ENCODE results near the gene CPSF4.
"Not testable (repeated sequence)": the region's sequence is repeated elsewhere in the genome, so short reads cannot be mapped to it uniquely, and the experiment has no call there.

Gene CPSF4

DNA sequence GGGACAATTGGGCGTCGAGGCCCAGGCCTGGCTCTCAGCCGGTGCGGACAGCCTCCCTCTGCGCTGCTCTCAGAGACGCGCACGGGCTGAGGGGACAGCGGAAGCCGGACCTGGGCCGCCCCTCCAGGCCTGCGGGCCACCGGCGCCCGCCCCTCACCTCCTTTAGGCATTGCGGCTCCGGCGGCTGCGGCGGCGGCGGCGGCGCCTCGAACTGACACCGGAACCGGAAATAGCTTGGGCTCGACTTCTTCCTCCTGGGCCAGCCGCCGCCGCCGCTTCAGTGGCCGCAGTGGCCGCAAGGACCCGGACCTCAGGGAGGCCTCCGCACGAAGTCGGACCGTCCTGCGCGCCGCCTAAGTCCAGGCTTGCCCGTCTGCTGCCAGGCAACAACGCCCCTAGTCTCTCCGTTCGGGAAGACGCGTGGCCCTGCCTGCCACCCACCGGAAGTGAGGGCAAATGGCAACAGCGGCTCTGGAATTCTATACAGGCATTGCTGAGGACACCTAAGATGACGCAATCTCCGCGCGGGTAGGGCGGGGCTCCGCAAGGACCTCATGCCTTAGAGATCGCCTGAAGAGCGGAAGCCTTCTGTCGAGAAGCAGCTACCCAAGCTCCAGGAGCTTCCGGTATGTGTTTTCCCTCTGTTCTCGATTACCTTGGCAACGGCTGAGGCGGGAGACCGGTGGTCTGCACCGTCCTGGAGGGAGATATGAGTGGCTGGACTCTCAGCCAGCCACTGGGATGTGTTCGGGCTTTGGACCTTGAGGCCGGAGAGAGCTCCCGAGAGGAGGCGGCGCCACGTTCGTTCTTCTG lies 30.2 kb upstream of the CPSF4 start, which contains the start of the genes BUD31 and PDAP1:
Gene BUD31, plus strand, starts transcription at position 591 of the 813 bp plus-strand sequence. CDS start 2,124 bp downstream, outside the sequence.
Gene PDAP1, minus strand, starts transcription at position 219 of the 813 bp plus-strand sequence. Its CDS starts 49 bp downstream, at position 170.
- DNase-seq, result peak; percentile 91

DNA sequence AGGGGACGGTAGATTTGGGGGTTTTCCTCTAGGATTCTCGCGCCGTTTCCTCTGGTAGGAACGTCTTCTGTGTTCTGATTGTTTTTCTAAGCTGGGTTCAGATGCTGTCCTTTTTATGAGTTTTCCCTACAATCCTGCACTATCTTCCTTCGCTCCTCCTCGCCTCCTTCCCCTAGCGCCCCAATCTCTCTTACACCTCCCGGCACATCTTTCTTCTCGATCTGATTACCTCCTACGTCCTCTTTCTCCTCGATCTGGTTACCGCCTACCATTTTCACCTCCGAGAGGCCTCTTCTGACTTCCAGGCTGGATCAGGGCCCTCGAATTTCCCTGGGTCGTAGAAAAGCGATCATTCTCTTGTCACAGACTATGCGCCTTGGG lies 29.6 kb upstream of the CPSF4 start:
- DNase-seq, result peak; percentile 17

DNA sequence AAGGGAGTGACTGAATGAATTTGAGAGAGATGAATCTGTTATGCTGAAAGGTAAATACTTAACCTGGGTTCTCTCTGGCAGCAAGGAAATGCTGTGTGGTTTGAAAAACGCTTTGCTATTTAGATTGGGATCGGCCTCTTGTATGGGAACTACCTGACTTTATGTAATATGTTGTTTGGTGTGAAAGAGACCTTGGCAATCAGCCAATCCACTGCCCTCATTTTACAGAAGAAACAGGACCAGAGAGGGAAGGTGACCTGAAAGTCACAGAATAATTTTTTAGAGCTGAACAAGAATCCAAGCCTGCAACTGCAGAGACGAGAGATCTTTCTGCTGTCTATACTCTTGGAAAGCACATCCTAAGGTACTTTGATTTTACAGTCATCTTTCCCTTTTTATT lies 28.9 kb upstream of the CPSF4 start:
- no peak for DNase-seq

DNA sequence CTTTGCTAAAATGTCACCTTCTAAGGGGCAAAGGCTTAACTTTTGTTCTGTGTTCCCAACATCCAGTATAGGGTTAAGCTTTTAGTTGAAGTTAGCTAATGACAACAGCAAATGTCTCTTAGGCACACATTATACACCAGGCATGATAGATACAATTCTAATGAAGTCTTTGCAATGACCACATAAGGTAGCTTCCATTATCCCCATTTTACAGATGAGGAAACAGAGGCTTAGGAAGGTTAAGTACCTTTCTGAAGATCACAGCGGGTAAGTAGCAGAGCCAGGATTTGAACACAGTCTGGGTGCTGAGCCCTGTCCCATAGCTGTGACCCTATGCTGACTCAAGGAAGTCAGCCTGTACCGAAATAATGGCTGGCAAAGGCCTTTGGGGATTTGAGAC lies 28.1 kb upstream of the CPSF4 start:
- DNase-seq, result no peak

DNA sequence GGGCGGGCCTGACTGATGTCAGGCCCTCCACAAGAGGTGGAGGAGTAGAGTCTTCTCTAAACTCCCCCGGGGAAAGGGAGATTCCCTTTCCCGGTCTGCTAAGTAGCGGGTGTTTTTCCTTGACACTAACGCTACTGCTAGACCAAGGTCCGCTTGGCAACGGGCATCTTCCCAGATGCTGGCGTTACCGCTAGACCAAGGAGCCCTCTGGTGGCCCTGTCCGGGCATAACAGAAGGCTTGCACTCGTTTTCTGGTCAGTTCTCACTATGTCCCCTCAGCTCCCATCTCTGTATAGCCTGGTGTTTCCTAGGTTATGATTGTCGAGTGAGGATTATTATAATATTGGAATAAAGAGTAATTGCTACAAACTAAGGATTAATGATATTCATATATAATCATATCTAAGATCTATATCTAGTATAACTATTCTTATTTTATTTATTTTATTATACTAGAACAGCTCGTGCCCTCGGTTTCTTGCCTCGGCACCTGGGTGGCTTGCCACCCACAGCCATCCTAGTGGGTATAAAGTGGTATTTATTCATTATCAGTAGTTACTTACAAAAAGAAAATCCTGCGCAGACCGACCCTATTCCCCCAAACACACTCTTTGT lies 23.1 kb upstream of the CPSF4 start:
- peak; percentile 30 for DNase-seq

DNA sequence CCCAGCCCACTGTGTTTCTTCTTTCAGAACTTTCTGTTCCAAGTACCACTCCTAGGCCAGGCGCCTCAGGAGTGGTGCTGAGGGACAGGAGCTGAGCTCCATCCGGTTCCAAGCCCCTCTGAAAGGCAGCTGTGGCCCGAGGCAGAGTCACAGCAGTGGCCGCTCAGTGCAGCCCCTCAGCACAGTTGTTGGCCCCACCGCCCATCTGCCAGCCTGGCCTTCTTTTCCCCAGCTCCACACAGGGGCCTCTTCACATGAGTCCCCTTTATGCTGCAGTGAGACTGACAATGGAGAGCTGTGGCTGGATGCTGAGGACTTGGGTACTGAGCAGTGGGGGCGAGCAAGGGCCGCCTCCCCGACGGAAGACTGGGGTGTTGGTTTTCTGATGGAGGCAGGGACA lies 20.5 kb upstream of the CPSF4 start:
- no peak for DNase-seq

DNA sequence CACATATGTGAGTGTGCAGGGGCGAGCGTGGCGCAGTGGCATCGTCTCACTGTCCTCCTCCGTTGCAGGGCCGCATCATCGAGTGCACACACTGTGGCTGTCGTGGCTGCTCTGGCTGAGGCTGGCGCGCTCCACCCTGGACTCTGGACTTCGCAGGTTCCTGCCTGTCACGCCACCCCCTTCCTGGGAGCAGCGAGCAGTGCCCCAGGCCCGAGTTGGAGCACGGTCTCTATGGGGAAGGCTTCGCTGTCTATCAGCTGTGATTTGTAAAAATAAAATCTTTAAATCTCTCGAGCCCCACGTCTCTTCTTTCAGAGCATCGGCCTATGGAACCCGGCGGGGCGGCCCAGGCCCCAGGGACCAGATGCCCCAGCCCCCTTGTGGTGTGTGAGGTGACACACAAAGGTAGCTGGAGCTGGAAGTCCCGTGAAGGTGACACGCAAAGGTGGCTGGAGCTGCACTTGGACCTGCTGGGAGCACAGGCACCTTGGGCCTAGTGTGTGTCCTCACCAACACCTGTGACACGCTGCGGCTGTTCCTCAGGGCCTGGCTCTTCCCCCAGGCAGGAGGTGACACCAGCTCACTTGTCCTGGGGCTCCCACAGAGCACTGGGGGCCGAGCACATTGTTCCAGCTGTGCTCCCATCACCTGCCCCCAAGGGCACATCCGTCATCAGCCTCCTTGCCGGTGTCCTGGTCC lies 19.3 kb upstream of the CPSF4 start:
- no peak for DNase-seq

DNA sequence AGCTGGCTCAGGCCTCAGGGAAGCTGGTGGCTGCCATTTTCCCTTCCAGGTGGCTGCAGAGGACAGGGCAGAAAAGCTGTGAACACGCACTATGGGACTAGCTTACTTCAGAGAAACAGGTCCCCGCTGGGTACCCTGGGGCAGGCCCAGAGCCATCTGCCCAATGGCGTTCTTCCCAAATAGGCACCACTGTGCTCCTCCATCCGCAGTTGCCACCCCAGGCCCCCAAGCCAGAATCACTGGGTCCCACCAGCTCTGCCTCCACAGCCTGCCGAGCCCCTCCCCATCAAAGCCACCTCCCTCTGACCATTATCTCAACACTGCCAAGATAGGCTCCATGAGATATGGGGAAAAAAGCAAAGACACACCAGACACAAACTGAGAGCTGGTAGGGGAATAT lies 18.5 kb upstream of the CPSF4 start:
- DNase-seq, result no peak

DNA sequence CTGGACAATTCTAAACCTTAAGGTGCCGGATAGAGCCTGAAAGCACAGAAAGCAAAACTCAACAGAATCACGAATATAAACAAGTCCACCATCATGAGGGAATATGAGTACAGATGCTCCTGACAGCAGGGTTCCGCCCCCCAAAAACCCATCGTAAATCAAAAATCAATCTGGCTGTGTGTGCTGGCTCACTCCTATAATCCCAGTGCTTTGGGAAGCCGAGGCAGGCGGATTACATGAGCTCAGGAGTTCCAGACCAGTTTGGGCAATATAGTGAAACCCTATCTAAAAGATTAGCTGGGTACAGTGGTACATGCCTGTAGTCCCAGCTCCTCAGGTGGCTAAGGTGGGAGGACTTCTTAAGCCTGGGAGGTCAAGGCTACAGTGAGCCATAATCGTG lies 17.8 kb upstream of the CPSF4 start:
- no peak for DNase-seq

DNA sequence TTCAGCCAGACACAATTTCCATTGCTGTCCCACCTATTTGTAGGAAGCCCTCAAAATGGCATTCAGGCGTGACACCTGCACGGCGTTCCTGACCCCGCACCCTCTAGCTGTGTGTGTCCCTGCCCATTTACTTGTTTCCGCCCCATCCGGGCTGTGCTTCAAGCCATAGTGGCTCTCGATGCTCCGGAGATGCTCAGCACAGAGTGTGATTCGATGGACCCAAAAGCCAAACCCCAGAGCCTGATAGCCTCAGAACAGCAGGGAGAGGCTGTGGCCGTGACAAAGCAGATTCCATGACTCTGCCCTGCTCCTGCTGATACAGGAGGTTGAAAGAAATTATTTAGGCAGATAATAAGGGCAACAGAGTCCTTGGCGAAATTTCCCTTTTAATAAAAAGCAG lies 16.6 kb upstream of the CPSF4 start:
- no peak for DNase-seq

DNA sequence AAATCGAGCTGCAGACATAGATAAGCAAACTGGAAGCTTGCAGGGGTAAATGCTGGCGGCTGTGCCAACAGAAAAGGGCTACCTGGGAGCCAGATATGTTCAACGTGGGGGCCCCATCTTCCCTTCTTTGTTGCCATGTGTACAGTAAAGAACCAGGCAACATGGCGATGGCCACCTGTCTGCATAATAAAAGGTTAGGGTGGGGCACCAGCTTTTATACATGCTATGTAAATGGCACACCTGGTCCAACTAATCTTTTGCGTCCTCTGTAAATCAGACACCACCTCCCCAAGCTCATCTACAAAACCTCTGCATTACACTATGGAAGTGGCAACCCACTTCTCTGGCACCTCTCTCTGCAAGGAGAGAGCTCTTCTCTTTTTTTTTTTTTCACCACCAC lies 16.1 kb upstream of the CPSF4 start:
- DNase-seq, result no peak

DNA sequence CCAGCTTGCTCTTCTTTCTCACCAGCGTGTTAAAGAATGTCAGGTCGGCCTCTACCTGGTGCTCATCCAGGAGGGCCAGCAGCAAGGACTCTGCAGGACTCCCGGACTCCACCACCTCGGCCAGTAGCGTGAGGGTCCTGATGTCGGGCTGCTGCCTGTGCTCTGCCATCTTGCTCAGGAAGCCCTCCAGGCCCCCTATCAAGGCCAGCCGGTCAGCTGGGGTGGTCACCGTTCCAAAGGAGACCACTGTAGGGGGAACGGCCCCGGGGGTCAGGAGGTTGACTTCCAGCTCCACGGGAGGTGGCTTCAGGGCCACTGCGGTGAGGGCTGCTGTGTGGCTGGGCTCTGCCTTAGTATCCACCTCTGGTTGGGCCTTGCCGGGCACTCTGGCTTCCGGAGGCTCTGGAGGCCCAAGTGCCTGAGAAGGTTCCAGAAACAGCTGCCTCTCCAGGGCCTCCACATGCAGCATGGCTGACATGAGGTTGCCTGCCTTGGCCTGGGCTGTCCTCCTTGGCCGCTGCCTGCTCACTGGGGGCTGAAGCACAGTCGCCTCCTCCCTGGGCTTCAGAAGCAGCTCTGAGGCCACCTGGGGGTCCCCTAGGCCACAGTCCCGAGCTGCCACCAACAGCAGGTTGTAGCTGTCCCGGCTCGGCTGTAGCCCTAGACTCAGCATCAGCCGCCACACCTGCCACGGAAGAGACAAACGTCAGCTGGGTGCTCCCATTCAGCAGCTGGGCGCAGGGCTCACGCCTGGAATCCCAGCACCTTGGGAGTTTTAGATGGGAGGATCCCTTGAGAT lies 13.6 kb upstream of the CPSF4 start:
- no peak for DNase-seq

DNA sequence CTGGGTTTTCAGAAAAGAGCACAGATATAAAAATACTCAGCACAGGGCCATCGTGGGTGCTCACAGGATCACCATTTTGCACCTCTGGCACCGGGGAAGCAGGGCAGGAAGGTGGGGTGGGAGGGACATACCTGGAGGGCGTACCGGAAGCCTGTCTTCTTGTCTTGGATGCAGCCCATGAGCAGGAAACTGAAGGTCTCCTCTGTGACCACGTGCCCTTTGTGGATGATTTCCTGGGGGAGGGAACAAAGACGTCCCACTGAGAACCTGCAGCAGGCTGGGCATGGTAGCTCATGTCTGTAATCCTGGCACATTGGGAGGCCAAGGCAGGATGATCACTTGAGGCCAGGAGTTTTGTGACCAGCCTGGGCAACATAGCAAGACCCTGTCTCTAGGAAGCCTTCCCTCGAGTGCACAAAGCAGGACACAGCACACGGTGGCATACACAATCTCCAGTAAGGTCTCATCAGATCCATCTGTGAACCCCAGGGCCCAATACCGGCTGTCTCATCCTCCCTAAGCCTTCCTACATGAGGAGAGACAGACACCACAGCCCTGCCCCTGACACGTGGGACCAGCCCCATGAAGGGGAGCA lies 9.7 kb upstream of the CPSF4 start:
- no peak for DNase-seq

DNA sequence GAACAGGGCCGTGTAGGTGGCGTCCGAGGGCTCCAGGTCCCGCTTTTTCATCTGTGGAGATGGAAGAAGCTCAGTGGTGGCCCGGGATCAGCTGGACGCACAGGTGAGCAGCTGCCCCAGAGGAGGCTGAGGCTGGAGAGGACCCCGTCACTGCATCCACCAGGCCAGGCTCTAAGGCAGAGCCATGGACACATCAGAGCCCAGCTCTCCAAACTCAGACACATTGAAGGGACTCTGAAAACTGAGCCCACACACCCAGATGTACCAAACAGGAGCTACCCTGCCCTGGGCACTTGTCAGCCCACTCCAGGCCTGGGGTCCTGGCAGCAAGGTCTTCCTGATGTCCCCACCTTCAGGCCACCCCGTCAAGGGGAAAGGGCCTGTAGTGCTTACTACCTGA lies 9.0 kb upstream of the CPSF4 start:
- no peak for DNase-seq

DNA sequence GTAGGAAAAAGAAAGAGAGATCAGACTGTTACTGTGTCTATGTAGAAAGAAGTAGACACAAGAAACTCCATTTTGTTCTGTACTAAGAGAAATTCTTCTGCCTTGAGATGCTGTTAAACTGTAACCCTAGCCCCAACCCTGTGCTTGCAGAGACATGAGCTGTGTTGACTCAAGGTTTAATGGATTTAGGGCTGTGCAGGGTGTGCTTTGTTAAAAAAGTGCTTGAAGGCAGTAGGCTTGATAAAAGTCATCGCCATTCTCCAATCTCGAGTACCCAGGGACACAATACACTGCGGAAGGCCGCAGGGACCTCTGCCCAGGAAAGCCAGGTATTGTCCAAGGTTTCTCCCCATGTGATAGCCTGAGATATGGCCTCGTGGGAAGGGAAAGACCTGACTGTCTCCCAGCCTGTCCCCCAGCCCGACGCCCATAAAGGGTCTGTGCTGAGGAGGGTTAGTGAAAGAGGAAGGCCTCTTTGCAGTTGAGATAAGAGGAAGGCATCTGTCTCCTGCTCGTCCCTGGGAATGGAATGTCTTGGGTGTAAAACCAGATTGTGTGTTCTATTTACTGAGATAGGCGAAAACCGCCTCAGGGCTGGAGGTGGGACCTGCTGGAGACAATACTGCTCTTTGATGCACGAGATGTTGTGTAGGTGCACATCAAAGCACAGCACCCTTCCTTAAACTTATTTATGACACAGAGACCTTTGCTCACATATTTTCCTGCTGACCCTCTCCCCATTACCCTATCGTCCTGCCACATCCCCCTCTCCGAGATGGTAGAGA lies 6.8 kb upstream of the CPSF4 start:
- DNase-seq, result not testable (repeated sequence)

DNA sequence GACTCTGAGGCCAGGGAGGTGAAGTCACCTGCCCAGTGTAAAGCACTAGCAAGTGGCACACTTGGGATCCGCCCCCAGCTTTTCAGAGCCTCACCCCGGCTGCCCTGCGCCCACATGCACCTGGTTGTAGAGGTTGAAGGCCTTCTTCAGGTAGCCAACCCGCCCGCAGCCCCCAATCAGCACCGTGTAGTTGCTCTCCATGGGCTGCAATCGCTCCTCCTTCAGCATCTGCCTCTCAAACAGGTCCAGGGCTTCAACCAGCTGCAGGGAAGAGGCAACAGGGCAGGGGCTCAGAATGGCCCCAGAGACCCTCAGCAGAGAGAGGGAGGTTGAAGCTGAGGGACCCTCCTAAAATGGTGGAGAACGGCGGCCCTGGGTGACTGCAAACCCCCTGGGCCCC lies 5.6 kb upstream of the CPSF4 start:
- no peak for DNase-seq

DNA sequence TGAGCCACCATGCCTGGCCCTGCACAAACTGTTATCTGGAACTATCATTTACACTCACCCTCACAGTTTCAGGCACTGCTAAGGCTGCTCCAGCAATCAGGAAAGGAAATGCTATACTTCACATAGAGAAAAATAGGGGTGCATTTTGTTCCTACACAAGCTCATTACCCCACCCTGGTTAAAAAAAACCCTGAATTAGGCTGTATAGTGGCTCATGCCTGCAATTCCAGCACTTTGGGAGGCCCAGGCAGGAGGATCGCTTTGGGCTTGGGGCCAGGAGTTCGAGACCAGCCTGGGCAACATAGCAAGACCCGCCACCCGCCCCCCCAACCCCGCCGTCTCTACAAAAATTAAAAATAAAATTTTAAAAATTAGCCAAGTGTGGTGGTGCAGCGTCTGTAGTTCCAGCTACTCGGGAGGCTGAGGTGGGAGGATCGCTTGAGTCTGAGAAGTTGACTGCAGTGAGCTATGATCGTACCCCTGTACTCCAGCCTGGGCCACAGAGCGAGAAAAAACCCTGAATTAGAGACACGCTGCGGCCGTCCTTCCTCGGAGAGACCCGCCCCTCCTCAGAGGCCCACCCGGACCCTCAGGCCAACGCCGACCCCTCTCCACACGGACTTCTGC lies 684 bp upstream of the CPSF4 start:
- DNase-seq, result no peak

DNA sequence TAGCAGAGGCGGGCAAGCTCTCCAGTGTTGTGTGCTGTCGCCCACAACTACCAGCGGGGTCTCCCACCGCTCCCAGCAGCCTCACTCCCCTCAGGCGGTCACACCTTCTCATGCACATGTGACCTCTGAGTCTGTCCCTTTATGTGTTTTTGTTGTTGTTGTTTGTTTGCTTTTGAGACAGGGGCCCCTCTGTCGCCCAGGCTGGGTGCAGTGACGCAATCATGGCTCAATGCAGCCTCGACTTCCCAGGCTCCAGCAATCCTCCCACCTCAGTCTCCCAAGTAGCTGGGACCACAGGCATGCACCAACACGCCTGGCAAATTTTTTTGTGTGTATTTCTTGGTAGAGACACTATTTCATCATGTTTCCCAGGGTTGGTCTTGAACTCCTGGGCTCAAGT lies 1.5 kb downstream of the CPSF4 start:
- no peak for DNase-seq

DNA sequence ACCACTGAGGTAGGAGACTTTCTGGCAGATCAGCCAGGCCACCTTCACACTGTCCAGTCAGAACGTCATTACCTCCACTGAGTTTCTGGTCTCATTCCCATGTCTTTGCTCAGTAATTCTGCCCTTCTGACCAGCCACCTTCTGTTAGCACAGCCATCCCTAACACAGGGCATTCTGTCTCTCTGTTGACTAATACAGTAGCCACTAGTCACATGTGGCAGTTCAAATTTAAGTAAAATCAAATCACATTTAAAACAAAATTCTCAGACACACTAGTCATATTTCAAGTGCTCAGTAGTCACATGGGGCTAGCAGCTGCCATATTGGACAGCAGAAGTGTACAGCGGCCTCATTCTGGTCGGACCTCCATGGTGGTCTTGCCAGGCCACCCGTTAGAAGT lies 7.4 kb downstream of the CPSF4 start:
- no peak for DNase-seq

DNA sequence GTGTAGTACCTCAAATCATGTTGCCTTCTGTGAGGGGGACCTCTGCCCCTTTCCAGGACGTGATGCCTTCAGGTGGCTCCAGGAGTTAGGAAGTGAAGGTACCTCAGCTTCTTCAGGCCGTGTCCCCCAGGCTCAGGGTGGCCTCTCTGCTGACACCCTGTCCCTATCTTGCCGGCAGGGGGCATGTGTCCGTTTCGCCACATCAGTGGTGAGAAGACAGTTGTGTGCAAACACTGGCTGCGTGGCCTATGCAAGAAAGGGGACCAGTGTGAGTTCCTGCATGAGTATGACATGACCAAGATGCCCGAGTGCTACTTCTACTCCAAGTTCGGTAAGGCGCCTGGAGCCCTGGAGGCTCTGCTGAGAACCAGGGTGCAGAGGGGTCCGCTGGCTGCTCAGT lies 9.2 kb downstream of the CPSF4 start:
- no peak for DNase-seq

DNA sequence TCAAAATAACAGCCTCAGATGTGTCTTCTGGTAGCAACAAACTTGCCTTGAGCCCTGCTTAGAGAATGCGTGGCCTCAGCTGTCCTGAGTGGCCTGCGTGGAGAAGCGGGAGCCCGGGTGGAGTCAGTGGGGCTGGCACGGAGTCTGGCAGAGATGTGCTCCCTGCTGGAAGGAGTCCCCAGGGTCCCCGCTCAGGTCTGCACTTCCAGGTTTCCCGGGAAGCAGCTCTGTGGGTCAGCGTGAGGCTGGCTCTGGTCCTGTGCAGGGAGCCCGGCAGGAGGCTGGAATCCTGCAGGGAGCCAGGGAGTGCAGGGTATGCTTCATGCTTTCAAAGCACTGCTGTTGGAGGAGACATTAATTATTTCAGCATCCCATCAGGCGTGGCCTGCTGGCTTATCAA lies 10.1 kb downstream of the CPSF4 start:
- DNase-seq, result no peak

Data from kidney glomerular epithelial cell (primary cell).